MCF 10A (cell line): ENCODE results near the gene PTPN5. TPM values are rescaled to one million over a fixed set of nuclear protein-coding genes. Genes with fewer than 3 reads are reported as not detected.
"Not testable (repeated sequence)": the region's sequence is repeated elsewhere in the genome, so short reads cannot be mapped to it uniquely, and the experiment has no call there.

ENCODE experiments used
- Bru-seq: library from RNA; stranded (reverse); fragments of 400-500 nt; gene quantifications from one replicate; lab custom pipeline; 2021; lab: Mats Ljungman, UMichigan
- BruChase-seq, 2 experiments: library from RNA; stranded (reverse); fragments of 400-500 nt; gene quantifications; one replicate each; lab custom pipeline; 2021; lab: Mats Ljungman, UMichigan
- BruUV-seq: library from RNA; stranded (reverse); fragments of 400-500 nt; replicated peaks from 2 replicates; lab custom pipeline; 2021; lab: Mats Ljungman, UMichigan
- CTCF ChIA-PET: fragments of 300-600 bp; sonication (Branson Sonifier 250); formaldehyde crosslinking; extraction: SDS; loops from one replicate; lab custom pipeline; 2021; ENCODE audit warnings: antibody characterized with exemption, inconsistent platforms; lab: Yijun Ruan, JAX
- POLR2A ChIA-PET: fragments of 300-600, 350-650 bp; sonication (Branson Sonifier 250); formaldehyde crosslinking; extraction: SDS; loops from one replicate; lab custom pipeline; 2020; ENCODE audit warnings: antibody characterized with exemption, inconsistent platforms; lab: Yijun Ruan, JAX
- DNase-seq: peaks from one replicate; pipeline ENCODE4 v3.0.0-alpha.2; 2018; ENCODE audit not compliant: unreplicated experiment
- H3K27ac Mint-ChIP-seq: one replicate; pipeline ENCODE4 v1.8.0; 2022; ENCODE audit warnings: mild to moderate bottlenecking, low read depth, mixed read lengths; ENCODE audit not compliant: unreplicated experiment
- H3K27me3 Mint-ChIP-seq: one replicate; pipeline ENCODE4 v1.8.0; 2022; ENCODE audit warnings: mixed read lengths; ENCODE audit not compliant: insufficient read depth, unreplicated experiment
- H3K36me3 Mint-ChIP-seq: one replicate; pipeline ENCODE4 v1.8.0; 2022; ENCODE audit warnings: mild to moderate bottlenecking, moderate library complexity, mixed read lengths; ENCODE audit not compliant: insufficient read depth, unreplicated experiment
- H3K4me1 Mint-ChIP-seq: one replicate; pipeline ENCODE4 v1.8.0; 2022; ENCODE audit warnings: mixed read lengths; ENCODE audit not compliant: insufficient read depth, unreplicated experiment
- H3K4me3 Mint-ChIP-seq: one replicate; pipeline ENCODE4 v1.8.0; 2022; ENCODE audit warnings: mild to moderate bottlenecking, moderate library complexity, mixed read lengths; ENCODE audit not compliant: unreplicated experiment
- H3K9me3 Mint-ChIP-seq: one replicate; pipeline ENCODE4 v1.8.0; 2022; ENCODE audit warnings: mixed read lengths; ENCODE audit not compliant: unreplicated experiment
- CTCF ChIP-seq: fragments of 200-600 bp; IDR thresholded peaks from one replicate; pipeline ENCODE4 v1.8.0; 2022; ENCODE audit warnings: antibody characterized with exemption, mild to moderate bottlenecking; ENCODE audit not compliant: unreplicated experiment
- intact Hi-C: fragments of 100-400 bp; cut with micrococcal nuclease; formaldehyde crosslinking; loops from 2 replicates; pipeline ENCODE4 v1.14.1; 2022
- long read RNA-seq: library from polyadenylated mRNA; stranded (forward); transcript quantifications from one replicate; pipeline ENCODE4 v2.0.0, GENCODE V29; 2022
- total RNA-seq: library from RNA; stranded (reverse); gene quantifications from 2 replicates; pipeline ENCODE4 v1.2.3, GENCODE V29; 2022

PTPN5 gene
- total RNA-seq (not detected in 2 replicates), Bru-seq, nascent RNA (not detected), BruChase-seq, experiment 1, labeled RNA remaining after a 6-hour chase (not detected), BruChase-seq, experiment 2, labeled RNA remaining after a 2-hour chase (not detected)
- long read RNA-seq, result 0 reads

GRCh38 chr11:18791207-18791968, at the start of gene PTPN5:
Gene PTPN5, minus strand, starts transcription at chr11:18791798. Its CDS starts 19,840 bp downstream, at chr11:18771958.
- DNase-seq, result no peak
- H3K27me3 Mint-ChIP-seq, result peaks cover 74% of the 10 kb centered on the region
- intact Hi-C loops, result no loop called here

GRCh38 chr11:18836417-18836816, 44.8 kb upstream of the PTPN5 start:
- intact Hi-C loops, result no loop called here
- no peak overlapping the region for H3K27ac Mint-ChIP-seq
- H3K9me3 Mint-ChIP-seq, result peaks cover 11% of the 10 kb centered on the region
- no peaks in the 10 kb centered on the region for H3K36me3 Mint-ChIP-seq
- no TSS peak for BruUV-seq
- no peaks in the 10 kb centered on the region for H3K4me1 Mint-ChIP-seq
- POLR2A ChIA-PET, result interaction anchor here (0.6 kb wide), 1 partner anchor 1652 kb away, joined by 4 read pairs; no protein-coding TSS in a partner anchor
- TF ChIP-seq CTCF, result no peak
- H3K27me3 Mint-ChIP-seq, result peaks cover 66% of the 10 kb centered on the region
- H3K4me3 Mint-ChIP-seq, result no peak overlapping the region
- DNase-seq, result peak; percentile 6
- CTCF ChIA-PET, result interaction anchor here (1.4 kb wide), 1 partner anchor 62 kb away, joined by 3 read pairs; no protein-coding TSS in a partner anchor

More at GRCh38 chr11:18791207-18791968, at the start of gene PTPN5:
- BruUV-seq, result no TSS peak
- Mint-ChIP-seq H3K27ac (no peak within 1 kb of the TSS), H3K4me1 (no peaks in the 10 kb centered on the region), H3K36me3 (no peaks in the 10 kb centered on the region), H3K9me3 (no peaks in the 10 kb centered on the region), H3K4me3 (no peak within 1 kb of the TSS)
- POLR2A ChIA-PET, result no interaction called here
- TF ChIP-seq CTCF, result no peak
- CTCF ChIA-PET, result no interaction called here

- CTCF ChIA-PET, result no interaction called here
- BruUV-seq, result no TSS peak
These were observed 43.3 kb upstream of the PTPN5 start for GRCh38 chr11:18834754-18835466.

GRCh38 chr11:18820160-18820559, 28.6 kb upstream of the PTPN5 start:
- H3K4me3 Mint-ChIP-seq, result not testable (repeated sequence)
- CTCF ChIA-PET, result interaction anchor here (0.7 to 1.2 kb wide), 2 partner anchors 17 to 71 kb away, joined by 3 to 4 read pairs; no protein-coding TSS in a partner anchor

More at GRCh38 chr11:18834754-18835466, 43.3 kb upstream of the PTPN5 start:
- no peaks in the 10 kb centered on the region for H3K4me1 Mint-ChIP-seq
- peaks cover 68% of the 10 kb centered on the region for H3K27me3 Mint-ChIP-seq
- H3K36me3 Mint-ChIP-seq, result no peaks in the 10 kb centered on the region
- H3K9me3 Mint-ChIP-seq, result peaks cover under 1% of the 10 kb centered on the region
- no peak overlapping the region for H3K27ac Mint-ChIP-seq
- POLR2A ChIA-PET, result no interaction called here
- intact Hi-C loops, result no loop called here
- no peak for TF ChIP-seq CTCF
- H3K4me3 Mint-ChIP-seq, result no peak overlapping the region
- DNase-seq, result no peak

More at GRCh38 chr11:18820160-18820559, 28.6 kb upstream of the PTPN5 start:
- H3K4me1 Mint-ChIP-seq, POLR2A ChIA-PET, H3K36me3 Mint-ChIP-seq, intact Hi-C loops, H3K27ac Mint-ChIP-seq, BruUV-seq, DNase-seq, H3K9me3 Mint-ChIP-seq: not testable (repeated sequence)
- peaks cover 61% of the 10 kb centered on the region for H3K27me3 Mint-ChIP-seq
